HG03442 (cell line): ENCODE measurements around the gene S100A10.

Experiments used
- ATAC-seq: cut with Tn5 transposase; IDR thresholded peaks from one replicate; pipeline ENCODE4 v1.9.1; 2021; ENCODE audit warnings: mild to moderate bottlenecking, moderate library complexity; ENCODE audit not compliant: unreplicated experiment

Gene S100A10

DNA sequence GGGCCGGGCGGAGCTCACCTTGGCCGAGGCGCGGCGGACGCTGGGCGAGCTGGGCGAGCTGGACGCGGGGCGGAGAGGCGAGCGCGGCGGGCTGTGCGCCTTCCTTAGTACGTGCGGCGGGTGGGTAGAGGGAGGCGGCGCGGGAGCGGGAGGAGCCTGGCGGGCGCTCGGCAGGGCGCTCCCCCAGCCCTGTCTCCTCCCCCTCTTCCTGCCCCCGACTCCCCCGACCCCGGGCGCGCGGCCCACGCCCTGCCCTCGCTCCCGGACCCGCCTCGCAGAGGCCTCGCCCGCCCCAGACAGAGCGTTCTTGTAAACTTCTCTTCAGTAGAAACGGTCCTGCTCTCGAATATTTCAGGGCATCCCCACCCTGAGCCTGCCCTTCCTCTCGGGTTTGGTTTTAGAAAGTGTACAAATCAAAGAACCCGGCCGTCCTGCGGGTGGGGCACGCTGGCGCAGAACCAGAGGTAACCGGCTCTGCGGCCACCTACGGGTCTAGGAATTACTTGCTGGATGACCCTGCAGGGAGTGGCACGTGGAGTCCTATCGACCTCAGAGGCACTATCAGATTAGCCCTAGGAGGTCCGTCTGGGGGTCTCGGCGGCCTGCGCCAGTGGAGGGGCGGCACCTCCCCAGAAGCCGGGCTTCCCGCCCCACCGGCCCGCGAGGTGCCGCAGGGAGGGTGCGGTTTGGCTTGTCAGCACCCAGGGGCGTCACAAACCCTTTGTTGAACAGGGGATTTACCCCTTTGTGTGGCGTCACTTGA is at the start of gene S100A10:
Gene S100A10 (minus strand): TSS at position 126 of the 763 bp plus-strand sequence. CDS start 7,629 bp downstream, outside the sequence.
- ATAC-seq = no peak

DNA sequence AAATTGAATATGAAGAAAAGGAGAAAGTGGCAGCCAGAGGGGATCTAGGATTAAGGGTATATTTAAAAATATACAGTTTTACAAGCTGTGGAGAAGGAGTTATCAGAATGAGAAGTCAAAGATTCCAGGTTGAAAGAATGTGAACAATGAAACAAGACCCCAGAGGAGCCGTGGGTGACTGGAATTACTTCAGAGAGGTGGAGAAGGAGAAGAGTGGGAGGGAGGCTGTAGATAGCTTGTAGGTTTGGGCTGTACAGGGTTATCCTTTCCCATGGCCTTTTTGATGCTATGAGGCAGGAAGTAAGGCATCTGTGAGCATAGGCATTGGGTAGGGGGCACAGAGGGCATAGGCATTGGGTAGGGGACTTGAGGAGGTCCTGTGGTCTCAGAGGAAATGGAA is 48.4 kb upstream of the S100A10 start:
- no peak for ATAC-seq

DNA sequence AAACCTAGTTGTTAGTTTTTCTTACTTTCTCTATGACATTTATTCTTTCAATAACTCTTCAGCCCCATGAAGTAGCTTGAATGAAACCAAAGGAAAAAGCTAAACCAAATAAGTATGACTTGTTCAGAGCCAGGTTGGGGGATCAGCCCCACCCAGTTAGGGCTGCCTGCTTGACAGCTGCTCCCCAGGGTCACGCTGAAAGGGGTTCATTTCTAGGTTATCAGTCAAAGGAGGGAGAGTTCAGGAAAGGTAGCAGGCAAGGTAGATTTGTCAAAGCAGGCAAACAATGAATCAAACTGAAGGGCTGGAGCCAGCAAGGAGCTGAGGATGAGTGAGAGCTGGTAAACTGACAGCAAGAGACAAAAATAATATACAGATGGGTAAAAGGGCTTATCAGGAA is 46.2 kb upstream of the S100A10 start:
- ATAC-seq = no peak

GRCh38 chr1:152039461-152039860 is 45.8 kb upstream of the S100A10 start:
- no peak for ATAC-seq

- ATAC-seq = no peak
Observed at GRCh38 chr1:152038871-152039270, 45.2 kb upstream of the S100A10 start.

DNA sequence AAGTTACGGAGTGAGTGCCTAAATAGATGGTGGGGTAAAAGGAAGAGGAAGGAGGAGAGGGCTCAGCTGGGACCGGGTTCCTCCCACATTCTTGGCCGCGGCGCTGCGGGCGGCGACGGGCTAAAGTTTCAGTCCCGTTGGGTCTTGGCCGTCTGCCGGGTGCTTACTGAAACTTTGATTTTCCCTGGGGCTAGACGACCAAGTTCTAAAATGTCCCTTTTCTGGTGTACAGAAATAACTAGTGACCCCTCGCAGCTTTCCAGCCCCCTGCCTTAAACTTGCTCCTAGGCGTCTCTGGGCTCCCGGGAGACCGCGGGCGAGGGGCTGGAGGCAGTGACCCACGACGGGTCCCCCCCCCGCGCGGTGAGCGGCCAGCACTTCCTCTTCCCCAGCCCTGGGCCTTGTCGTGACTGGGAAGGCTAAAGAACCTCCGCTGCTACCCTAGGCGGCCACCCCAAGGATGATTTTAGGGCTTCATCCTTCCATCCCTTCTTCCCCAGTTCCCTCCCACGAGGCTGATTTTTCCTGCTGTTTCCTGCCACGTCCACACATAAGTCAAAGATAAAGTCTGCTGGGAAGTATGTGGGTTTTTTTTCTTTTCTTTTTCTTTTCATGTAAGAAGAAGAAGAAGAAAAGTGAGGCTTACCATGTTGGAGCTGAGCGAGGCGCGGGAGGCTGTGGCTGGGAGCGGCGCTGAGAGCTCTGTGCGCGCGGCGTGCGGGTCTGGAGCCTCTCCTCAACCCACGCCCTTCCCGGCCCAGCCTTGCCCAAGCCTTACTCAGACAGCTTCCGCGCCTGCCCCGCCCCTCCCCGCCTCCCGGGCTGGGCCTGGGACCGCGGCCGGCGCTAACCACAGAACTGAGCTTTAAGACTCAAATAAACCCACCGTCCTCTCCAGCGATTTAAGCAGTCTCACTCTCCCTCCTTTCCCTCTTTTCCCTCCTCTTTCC is 42.9 kb upstream of the S100A10 start, which contains the start of gene S100A11:
Gene S100A11 (minus strand): TSS at position 738 of the 950 bp plus-strand sequence. CDS start 89 bp downstream, at position 649.
- ATAC-seq = peak; percentile 38

DNA sequence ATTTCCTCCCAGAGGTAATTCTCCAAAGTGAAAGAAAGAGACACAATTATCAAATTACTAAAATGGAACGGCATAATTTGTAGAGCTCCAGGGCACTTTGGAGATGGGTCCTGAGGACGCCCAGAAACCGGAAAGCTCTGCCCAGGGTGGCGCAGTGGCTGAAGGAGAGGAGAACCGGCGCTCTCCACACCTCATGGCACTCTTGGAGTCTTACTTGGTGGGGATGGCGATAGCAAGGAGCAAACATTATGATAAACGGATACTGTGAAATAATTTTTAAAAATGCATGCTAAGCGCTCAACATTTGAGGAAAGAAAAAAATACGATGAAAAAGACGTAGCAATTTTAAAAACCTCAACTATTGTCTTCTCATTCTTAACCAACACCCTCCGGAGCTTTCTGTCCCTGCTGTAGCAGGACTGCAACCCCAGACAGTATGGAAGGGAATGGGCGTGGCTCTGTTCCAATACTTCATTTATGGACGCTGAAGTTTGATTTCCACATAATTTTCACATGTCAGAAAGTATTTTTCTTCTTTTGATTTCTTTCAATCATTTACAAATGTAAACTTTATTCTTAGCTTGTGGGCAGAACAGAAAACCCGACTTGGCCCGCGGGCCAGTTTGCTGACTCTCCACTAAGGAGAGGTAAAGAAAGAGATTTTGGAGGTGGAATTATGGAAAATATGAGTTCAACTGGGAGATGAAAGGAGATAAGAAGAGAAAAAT is 42.0 kb upstream of the S100A10 start:
- ATAC-seq = no peak

DNA sequence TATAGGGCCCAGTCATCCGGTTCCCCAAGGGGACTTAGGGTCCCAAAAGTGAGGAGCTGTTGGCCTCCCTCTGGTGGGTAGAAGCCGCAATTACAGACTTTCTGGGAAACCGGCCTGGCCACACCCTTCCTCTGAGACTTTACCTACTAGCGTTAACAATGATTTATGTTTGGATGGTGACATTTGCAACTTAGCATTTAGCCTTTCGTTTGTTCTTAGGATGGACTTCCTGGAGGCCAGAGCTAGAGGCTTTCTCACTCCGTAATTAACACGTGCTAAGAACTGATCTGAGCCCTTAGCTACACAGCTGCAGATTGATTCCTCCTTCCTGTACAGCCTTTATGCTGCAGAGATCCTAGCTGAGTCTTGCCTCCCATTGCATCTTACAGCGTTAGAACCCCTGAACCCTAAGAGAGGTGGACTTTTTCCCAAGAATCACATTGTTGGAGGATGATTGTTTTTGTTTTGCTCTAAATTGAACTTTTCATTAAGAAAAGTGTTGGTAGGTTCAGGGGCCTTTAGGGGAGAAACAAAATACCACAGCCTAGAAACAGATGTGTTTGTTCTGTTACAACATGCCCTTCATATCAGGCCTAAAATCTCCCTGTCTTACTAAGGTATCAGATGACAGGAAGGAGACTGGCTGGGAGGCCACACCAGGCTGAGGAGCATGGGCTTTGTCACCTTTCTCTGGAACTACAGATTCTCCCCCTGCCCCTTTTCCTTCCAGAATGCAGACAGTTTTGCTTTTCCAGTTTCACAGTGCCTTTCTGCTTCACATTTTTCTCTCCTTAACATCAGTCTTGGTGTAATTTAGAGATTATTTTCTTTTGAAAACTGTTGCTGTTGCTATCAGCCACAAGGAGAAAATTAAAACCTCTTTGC is 41.2 kb upstream of the S100A10 start:
- no peak for ATAC-seq

DNA sequence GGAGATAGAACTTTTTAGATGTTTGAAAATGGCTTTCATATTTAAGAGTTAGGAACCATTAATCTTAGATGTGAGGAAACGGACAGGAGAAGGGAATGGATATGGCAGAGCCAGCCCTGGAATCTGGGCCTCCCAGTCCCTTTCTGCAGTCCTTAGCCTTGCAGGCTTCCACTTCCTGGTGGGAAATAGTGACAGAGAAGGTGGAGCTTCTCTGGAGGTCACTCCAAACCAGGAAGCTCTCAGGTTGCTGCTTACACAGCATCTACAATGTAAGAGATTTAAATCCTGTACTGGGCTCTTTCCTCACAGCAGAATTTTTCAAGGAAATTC is 40.6 kb upstream of the S100A10 start:
- no peak for ATAC-seq

GRCh38 chr1:152029929-152030211 is 36.2 kb upstream of the S100A10 start:
- no peak for ATAC-seq

DNA sequence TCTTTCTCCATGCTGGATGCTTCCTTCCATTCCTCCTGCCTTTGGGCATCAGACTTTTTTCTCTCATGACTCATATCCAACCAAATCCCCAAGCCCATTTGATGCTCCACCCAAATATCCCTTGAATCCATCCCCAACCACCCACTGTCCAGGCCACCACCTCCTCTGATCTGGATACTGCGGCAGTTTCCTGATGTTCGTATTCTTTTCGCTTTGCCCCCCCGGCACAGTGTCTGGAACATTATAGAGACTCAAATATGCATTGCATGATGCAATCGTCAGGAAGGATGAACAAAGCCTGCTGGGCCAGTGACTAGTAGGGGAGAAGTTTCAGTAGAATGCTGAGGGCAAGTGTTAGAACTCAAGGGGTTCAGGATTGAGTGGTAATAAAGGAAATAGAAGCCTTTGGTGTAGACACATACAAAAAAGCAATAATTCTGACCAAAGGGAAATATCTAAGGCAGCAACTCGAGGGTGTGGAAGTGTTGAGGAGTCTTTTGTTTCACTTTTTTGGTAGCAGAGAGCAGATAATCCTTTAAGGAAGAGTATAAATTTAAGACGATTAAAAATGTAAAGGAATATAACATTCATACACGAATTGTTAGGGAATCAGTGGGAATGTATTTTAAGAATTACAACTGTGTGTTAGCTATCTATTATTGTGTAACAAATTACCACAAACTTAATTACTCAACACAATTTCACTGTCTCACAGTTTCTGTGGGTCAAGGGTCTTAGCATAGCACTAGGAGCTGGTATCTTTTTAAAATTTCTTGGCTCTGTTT is 35.7 kb upstream of the S100A10 start:
- no peak for ATAC-seq

DNA sequence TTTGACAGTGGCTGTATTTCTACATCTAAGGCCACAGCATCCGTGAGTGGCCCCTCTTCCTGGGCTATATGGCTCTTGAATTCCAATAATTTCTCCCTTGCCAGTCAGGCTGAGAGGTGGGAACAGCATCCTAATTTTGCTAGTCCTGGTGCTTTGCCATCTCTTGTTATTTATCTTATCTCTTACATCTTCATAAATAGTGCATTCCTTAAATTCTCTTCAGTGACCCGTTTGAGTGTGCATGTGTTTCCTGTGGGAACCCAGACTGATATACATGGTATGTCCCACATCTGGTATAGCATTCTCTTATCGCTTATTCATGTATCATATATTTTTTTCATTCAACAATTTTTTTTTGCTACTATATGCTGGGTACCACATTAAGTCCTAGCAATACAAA is 33.2 kb upstream of the S100A10 start:
- no peak for ATAC-seq

- no peak for ATAC-seq
Observed at GRCh38 chr1:152024223-152024622, 30.6 kb upstream of the S100A10 start.

- ATAC-seq = no peak
Observed at GRCh38 chr1:152023221-152023620, 29.6 kb upstream of the S100A10 start.

DNA sequence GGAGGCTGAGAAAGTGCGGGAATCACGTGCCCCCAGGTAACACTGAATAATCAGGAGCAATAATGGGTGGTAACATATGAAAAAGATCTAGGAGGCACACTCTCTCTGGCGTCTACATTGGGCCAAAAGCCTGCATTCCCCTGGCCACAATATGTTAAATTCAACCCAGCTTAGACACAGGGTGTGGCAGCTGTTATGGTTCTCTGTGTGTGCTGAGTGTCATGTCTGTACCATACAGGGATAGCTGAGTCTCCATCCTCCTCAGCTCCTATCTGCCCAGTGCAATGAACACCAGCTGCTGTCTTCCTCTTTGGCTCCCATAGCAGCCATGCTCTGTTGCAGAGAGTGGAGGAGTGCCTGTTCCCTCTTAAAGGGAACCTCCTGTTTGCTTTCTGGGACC is 28.8 kb upstream of the S100A10 start:
- no peak for ATAC-seq

DNA sequence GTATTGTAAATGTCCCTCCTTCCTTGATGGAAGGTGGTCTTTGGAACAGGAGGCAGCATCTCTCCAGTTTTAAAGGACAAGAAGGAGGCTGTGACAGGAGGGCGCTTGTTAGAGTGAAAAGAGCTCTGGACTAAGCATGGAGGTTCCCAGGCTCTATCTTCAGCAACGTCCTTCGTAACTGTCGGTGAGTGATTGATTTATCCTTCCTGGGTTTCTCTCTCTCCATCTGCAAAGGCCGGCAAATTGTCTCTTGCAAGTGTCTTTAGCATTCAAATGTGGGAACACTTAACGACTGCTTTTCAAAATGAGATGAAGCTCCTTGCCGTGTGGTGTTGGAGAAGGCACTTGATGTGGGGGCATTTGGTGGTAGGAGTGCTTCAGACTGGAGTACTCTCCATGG is 27.9 kb upstream of the S100A10 start:
- no peak for ATAC-seq

GRCh38 chr1:152020849-152021248 is 27.2 kb upstream of the S100A10 start:
- ATAC-seq = no peak

DNA sequence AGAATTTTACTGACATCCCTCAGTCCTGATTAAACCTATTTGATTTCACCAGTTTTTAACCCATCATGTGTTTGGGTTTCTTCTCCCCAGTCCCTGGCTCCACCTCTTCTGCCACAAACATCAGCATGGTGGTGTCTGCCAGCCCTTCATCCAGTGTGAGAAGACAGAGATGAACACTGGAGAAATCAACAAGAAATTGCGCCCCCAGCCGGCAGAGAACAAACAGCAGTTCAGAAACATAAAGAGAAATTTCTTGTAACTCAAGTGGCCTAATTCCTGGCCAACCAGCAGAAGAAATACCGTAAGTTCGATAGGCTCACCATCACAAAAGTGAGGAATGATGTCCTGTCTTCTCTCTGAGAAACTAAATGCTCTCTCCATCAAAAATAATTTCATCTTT is 24.9 kb upstream of the S100A10 start:
- ATAC-seq = no peak

GRCh38 chr1:152015766-152016165 is 22.1 kb upstream of the S100A10 start:
- ATAC-seq = no peak

- ATAC-seq = no peak
Observed at GRCh38 chr1:152014943-152015342, 21.3 kb upstream of the S100A10 start.
